Measurements from ENCODE around the gene WDPCP. TPM values are rescaled to one million over a fixed set of nuclear protein-coding genes. Genes with fewer than 3 reads are reported as not detected.
"Not testable (repeated sequence)": the region's sequence is repeated elsewhere in the genome, so short reads cannot be mapped to it uniquely, and the experiment has no call there.

Gene WDPCP
- total RNA-seq, 1 donor from 2014 or later, result 9.1 TPM

GRCh38 chr2:63078852-63079606, 509.2 kb downstream of the WDPCP start:
- Mint-ChIP-seq H3K27me3 (ENCODE audit: low read depth) (peaks cover 25% of the 10 kb centered on the region), H3K9me3 (peaks cover 2% of the 10 kb centered on the region), H3K27ac (ENCODE audit: unreplicated experiment) (no peak overlapping the region), H3K4me3 (no peak overlapping the region), H3K4me1 (no peaks in the 10 kb centered on the region), H3K36me3 (ENCODE audit: low read depth) (no peaks in the 10 kb centered on the region)
- DNase-seq (ENCODE audit: low read depth, low spot score), result no peak
- TF ChIP-seq CTCF (conservative IDR thresholded peaks at IDR 0.05), result peak; percentile 56

- H3K4me1 Mint-ChIP-seq; H3K36me3 Mint-ChIP-seq (ENCODE audit: low read depth); H3K27ac Mint-ChIP-seq (ENCODE audit: unreplicated experiment); H3K9me3 Mint-ChIP-seq; H3K4me3 Mint-ChIP-seq; DNase-seq (ENCODE audit: low read depth, low spot score): not testable (repeated sequence)
- peaks cover 30% of the 10 kb centered on the region for H3K27me3 Mint-ChIP-seq (ENCODE audit: low read depth)
Observed at GRCh38 chr2:63074399-63074798, 513.9 kb downstream of the WDPCP start.

GRCh38 chr2:63073994-63074393, 514.3 kb downstream of the WDPCP start:
- no peak for TF ChIP-seq CTCF (conservative IDR thresholded peaks at IDR 0.05)
- no peaks in the 10 kb centered on the region for H3K9me3 Mint-ChIP-seq
- H3K27ac Mint-ChIP-seq (ENCODE audit: unreplicated experiment), result no peak overlapping the region
- DNase-seq (ENCODE audit: low read depth, low spot score), result no peak
- H3K4me3 Mint-ChIP-seq, result no peak overlapping the region
- H3K27me3 Mint-ChIP-seq (ENCODE audit: low read depth), result peaks cover 34% of the 10 kb centered on the region
- no peaks in the 10 kb centered on the region for H3K4me1 Mint-ChIP-seq
- H3K36me3 Mint-ChIP-seq (ENCODE audit: low read depth), result no peaks in the 10 kb centered on the region

GRCh38 chr2:63071664-63072063, 516.6 kb downstream of the WDPCP start:
- no peaks in the 10 kb centered on the region for H3K36me3 Mint-ChIP-seq (ENCODE audit: low read depth)
- no peak overlapping the region for H3K4me3 Mint-ChIP-seq
- DNase-seq (ENCODE audit: low read depth, low spot score), result no peak
- no peaks in the 10 kb centered on the region for H3K4me1 Mint-ChIP-seq
- no peak for TF ChIP-seq CTCF (conservative IDR thresholded peaks at IDR 0.05)
- H3K27me3 Mint-ChIP-seq (ENCODE audit: low read depth), result peaks cover 46% of the 10 kb centered on the region
- no peak overlapping the region for H3K27ac Mint-ChIP-seq (ENCODE audit: unreplicated experiment)
- H3K9me3 Mint-ChIP-seq, result no peaks in the 10 kb centered on the region

Other genes with a start within 250 kb of the WDPCP start
- 145 and 155 TPM in 2 replicates for gene MDH1, start 486 bp upstream of the WDPCP start, total RNA-seq